ENCODE results near the gene PPARA. TPM values are rescaled to one million over a fixed set of nuclear protein-coding genes. Genes with fewer than 3 reads are reported as not detected.

PPARA gene
- total RNA-seq, 2 experiments from 2014 or later = 3.3 to 10.5 TPM

DNA sequence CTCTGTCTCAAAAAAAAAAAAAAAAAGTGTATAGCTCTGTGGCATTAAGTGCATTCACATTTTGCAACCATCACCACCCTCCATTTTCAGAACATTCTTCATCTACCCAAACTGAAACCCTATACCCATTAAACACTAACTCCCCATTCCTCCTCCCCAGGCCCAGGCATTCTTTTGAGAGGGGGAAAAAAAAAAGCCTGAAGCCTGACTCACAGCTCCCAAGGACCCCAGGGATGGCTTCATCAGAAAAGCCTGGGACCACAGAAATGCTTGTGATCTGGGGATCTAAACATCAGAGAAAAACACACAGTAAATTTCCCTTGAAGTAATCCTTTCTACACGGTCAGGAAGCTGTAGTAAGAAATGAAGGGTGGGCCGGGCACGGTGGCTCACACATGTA, 135.7 kb downstream of the PPARA start:
- H3K4me2 ChIP-seq (ENCODE audit: low read length) = no peak overlapping the region
- intact Hi-C loops (cut with micrococcal nuclease; ENCODE audit: unreplicated experiment) = no loop called here
- no peak for TF ChIP-seq EZH2phosphoT487 (IDR thresholded peaks at IDR 0.05; ENCODE audit: borderline replicate concordance, low read depth, low read length)
- TF ChIP-seq, protein P1, sequence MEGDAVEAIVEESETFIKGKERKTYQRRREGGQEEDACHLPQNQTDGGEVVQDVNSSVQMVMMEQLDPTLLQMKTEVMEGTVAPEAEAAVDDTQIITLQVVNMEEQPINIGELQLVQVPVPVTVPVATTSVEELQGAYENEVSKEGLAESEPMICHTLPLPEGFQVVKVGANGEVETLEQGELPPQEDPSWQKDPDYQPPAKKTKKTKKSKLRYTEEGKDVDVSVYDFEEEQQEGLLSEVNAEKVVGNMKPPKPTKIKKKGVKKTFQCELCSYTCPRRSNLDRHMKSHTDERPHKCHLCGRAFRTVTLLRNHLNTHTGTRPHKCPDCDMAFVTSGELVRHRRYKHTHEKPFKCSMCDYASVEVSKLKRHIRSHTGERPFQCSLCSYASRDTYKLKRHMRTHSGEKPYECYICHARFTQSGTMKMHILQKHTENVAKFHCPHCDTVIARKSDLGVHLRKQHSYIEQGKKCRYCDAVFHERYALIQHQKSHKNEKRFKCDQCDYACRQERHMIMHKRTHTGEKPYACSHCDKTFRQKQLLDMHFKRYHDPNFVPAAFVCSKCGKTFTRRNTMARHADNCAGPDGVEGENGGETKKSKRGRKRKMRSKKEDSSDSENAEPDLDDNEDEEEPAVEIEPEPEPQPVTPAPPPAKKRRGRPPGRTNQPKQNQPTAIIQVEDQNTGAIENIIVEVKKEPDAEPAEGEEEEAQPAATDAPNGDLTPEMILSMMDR (conservative IDR thresholded peaks at IDR 0.05; ENCODE audit: low read length) = no peak
- no peaks in the 10 kb centered on the region for H3K79me2 ChIP-seq (ENCODE audit: insufficient read depth, low read depth, low read length)
- H4K20me1 ChIP-seq (ENCODE audit: insufficient read depth, low read length) = no peaks in the 10 kb centered on the region
- POLR2A ChIA-PET = interaction anchor here (1.3 kb wide), 1 partner anchor 10 kb away, joined by 4 read pairs; no protein-coding TSS in a partner anchor
- H3K36me3 ChIP-seq (ENCODE audit: insufficient read depth, low read length) = no peaks in the 10 kb centered on the region
- no peak for DNase-seq (ENCODE audit: low spot score)
- H3K4me1 ChIP-seq (ENCODE audit: insufficient read depth, low read length, poor library complexity, severe bottlenecking) = peaks cover 23% of the 10 kb centered on the region
- CTCF ChIA-PET (ENCODE audit: unreplicated experiment) = no interaction called here
- no TSS peak for BruUV-seq (replicated peaks)
- H3K9me2 ChIP-seq (ENCODE audit: insufficient read depth, low read length) = no peaks in the 10 kb centered on the region
- no peak overlapping the region for H3K27ac ChIP-seq (ENCODE audit: low read depth, low read length, poor library complexity, severe bottlenecking)
- H2AFZ ChIP-seq (ENCODE audit: low read length) = no peak overlapping the region
- H3K9me3 ChIP-seq (ENCODE audit: low read length) = no peaks in the 10 kb centered on the region
- H3K4me3 ChIP-seq (ENCODE audit: low read depth, low read length, poor library complexity, severe bottlenecking) = no peak overlapping the region

DNA sequence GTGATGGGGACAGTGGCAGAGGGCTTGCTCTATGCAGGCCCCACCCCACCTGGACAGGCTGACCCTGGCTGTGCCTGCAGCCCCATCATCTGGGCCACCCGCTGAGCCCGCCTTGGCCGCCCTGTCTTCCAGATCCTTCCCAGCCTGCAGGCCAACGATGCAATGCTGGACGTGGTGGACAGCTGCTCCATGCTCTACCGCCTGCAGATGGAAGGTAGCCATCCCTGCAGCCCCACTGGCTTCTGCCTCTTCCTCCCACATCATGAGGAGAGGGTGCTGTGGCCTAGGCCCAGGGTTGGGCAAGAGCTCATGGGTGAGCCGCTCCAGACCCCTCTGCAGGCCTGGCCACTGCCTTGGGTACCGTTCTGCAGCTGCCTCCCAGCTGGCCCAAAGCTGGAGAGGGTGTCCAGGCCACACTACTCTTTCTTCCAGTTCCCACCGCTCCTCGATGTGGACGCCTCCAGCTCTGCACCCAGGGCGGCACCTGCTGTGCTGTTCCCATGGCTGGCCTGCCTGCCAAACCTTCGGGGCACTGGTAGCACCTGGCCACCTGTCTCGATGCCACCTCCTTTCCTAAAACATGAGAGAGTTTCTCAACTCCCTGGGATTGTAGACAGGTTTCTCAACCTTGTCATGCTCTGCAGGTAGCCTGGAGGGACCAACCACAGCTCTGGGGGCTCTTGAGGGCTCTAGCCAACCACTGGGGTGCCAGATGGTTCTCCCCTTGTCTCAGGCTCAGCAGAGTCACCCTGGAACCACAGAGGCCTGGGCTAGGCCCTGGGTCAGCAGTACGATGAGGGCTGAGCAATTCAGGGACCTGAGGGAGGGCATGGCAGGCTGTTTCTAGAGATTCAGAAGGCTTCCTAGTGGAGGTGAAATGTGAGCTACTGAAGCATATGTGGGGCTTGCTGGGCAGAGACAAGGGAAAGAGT, 136.9 kb downstream of the PPARA start:
- Histone ChIP-seq H3K9me2 (ENCODE audit: insufficient read depth, low read length) (no peaks in the 10 kb centered on the region), H3K9me3 (ENCODE audit: low read length) (no peaks in the 10 kb centered on the region), H4K20me1 (ENCODE audit: insufficient read depth, low read length) (no peaks in the 10 kb centered on the region), H3K79me2 (ENCODE audit: insufficient read depth, low read depth, low read length) (no peaks in the 10 kb centered on the region), H3K36me3 (ENCODE audit: insufficient read depth, low read length) (no peaks in the 10 kb centered on the region), H3K4me2 (ENCODE audit: low read length) (peak overlapping the region; percentile 56), H2AFZ (ENCODE audit: low read length) (peak overlapping the region; percentile 32; the same call in 1 of the 2 replicates), H3K4me3 (ENCODE audit: low read depth, low read length, poor library complexity, severe bottlenecking) (peak overlapping the region; percentile 50), H3K27ac (ENCODE audit: low read depth, low read length, poor library complexity, severe bottlenecking) (no peak overlapping the region), H3K4me1 (ENCODE audit: insufficient read depth, low read length, poor library complexity, severe bottlenecking) (peaks cover 19% of the 10 kb centered on the region)
- POLR2A ChIA-PET = interaction anchor here (0.6 to 1.3 kb wide), 2 partner anchors 9 to 38 kb away, joined by 3 to 4 read pairs; no protein-coding TSS in a partner anchor
- no peak for DNase-seq (ENCODE audit: low spot score)
- TF ChIP-seq EZH2phosphoT487 (IDR thresholded peaks at IDR 0.05; ENCODE audit: borderline replicate concordance, low read depth, low read length) = no peak
- TF ChIP-seq, protein P1 (conservative IDR thresholded peaks at IDR 0.05; ENCODE audit: low read length) = no peak
- intact Hi-C loops (cut with micrococcal nuclease; ENCODE audit: unreplicated experiment) = no loop called here
- CTCF ChIA-PET (ENCODE audit: unreplicated experiment) = no interaction called here
- no TSS peak for BruUV-seq (replicated peaks)
